HepG2 (cell line): ENCODE results near the gene POLN. TPM values are rescaled to one million over a fixed set of nuclear protein-coding genes. Genes with fewer than 3 reads are reported as not detected.

Experiments used
- HCFC1 ChIP-seq: fragments of 150-350 bp; IDR thresholded peaks from 2 replicates; pipeline ENCODE4 v1.6.1; 2014; ENCODE audit warnings: low read depth, low read length
- HMGXB4 ChIP-seq, 2 experiments: sonication (generic) in 1 of 2; formaldehyde crosslinking in 1 of 2; IDR thresholded peaks; 2 replicates each; pipeline versions ENCODE4 v1.4.0 to v1.6.1; 2018 to 2020; ENCODE audit warnings: missing genetic modification reagents in 2 of 2, borderline replicate concordance in 1 of 2, low read depth in 1 of 2, mild to moderate bottlenecking in 1 of 2, missing biosample characterization in 1 of 2
- IRX3 ChIP-seq: sonication (generic); formaldehyde crosslinking; IDR thresholded peaks from 2 replicates; pipeline ENCODE4 v1.8.1; 2023; ENCODE audit warnings: mild to moderate bottlenecking, low read depth, missing genetic modification reagents, borderline replicate concordance
- NFAT5 ChIP-seq: sonication (generic); formaldehyde crosslinking; IDR thresholded peaks from 2 replicates; pipeline ENCODE4 v1.4.0; 2020; ENCODE audit warnings: missing genetic modification reagents
- STAT6 ChIP-seq: sonication (generic); formaldehyde crosslinking; IDR thresholded peaks from 2 replicates; pipeline ENCODE4 v1.4.0; 2020; ENCODE audit warnings: missing genetic modification reagents, mild to moderate bottlenecking, borderline replicate concordance
- ZNF776 ChIP-seq: sonication (generic); formaldehyde crosslinking; IDR thresholded peaks from 2 replicates; pipeline ENCODE4 v1.4.0; 2020; ENCODE audit warnings: mild to moderate bottlenecking, missing genetic modification reagents
- polyA plus RNA-seq, 8 experiments: library from polyadenylated mRNA; depleted of rRNA in 3 of 8; stranded (reverse) in 7 of 8; unstranded in 1 of 8; fragments of >200 nt; fragmentation: Illumina TruSeq in 4 of 8; extraction: Trizol in 4 of 8; gene quantifications; 2 replicates each; pipeline versions ENCODE4 v1.2.1 to v1.2.3, GENCODE V29; 2011 to 2016; ENCODE audit warnings: low read depth in 4 of 8, missing spikeins in 1 of 8, mixed read lengths in 1 of 8; ENCODE audit not compliant: insufficient read depth in 1 of 8
- total RNA-seq, 5 experiments: library from RNA; depleted of rRNA; stranded (reverse); fragments of >200 nt; fragmentation: Illumina TruSeq; extraction: Trizol; gene quantifications; 2 replicates each; pipeline ENCODE4 v1.2.3, GENCODE V29; 2016; ENCODE audit warnings: low read depth in 1 of 5

Gene POLN
- total and polyA plus RNA-seq, 2 of the 13 experiments (the other 11 are each of a cell fraction or from before 2014, with no cell fraction given) = 0.93 to 1.5 TPM

GRCh38 chr4:2125023-2125422 lies 116.9 kb downstream of the POLN start (continued):
- TF ChIP-seq NFAT5 (CRISPR knock-in tag) (no peak), HCFC1 (no peak), IRX3 (no peak), STAT6 (CRISPR knock-in tag) (no peak), HMGXB4 (CRISPR knock-in tag; IDR thresholded peaks at IDR 0.05; ENCODE audit: borderline replicate concordance in 1 of 2, low read depth in 1 of 2) (no peak), ZNF776 (CRISPR knock-in tag) (no peak)
- TF ChIP-seq, all 625 proteins: peak for 0
